Testis (tissue), 3 donors: ENCODE measurements around the gene CCHCR1. TPM values are rescaled to one million over a fixed set of nuclear protein-coding genes. Genes with fewer than 3 reads are reported as not detected.
"Not testable (repeated sequence)": the region's sequence is repeated elsewhere in the genome, so short reads cannot be mapped to it uniquely, and the experiment has no call there.

Experiments used
- DNase-seq: peaks from one replicate; pipeline ENCODE4 v3.0.0-alpha.2; 2019
- H3K27ac ChIP-seq, 2 donors: fragments of 200-600 bp; sonication (generic); one replicate each; pipeline ENCODE4 v1.5.1; 2019
- H3K27me3 ChIP-seq: fragments of 200-600 bp; sonication (generic); one replicate; pipeline ENCODE4 v1.5.1; 2019
- H3K36me3 ChIP-seq: fragments of 200-600 bp; sonication (generic); one replicate; pipeline ENCODE4 v1.5.1; 2017; ENCODE audit warnings: low read depth; ENCODE audit errors: missing control alignments
- H3K4me1 ChIP-seq: fragments of 200-600 bp; sonication (generic); one replicate; pipeline ENCODE4 v1.5.1; 2019
- H3K4me3 ChIP-seq, 2 donors: fragments of 200-600 bp; sonication (generic); one replicate each; pipeline ENCODE4 v1.5.1; 2017 to 2019
- H3K9me3 ChIP-seq: fragments of 200-600 bp; sonication (generic); one replicate; pipeline ENCODE4 v1.5.1; 2017
- POLR2A ChIP-seq: fragments of 450-650 bp; IDR thresholded peaks from one replicate; pipeline ENCODE4 v1.6.1; 2017; ENCODE audit warnings: antibody characterized with exemption, mild to moderate bottlenecking, moderate library complexity
- WGBS, 2 donors: methylation state at CpG; one replicate each; pipeline ENCODE4 v1.1.5; 2018; 5-methylcytosine and 5-hydroxymethylcytosine counted together
- intact Hi-C: fragments of 100-400 bp; cut with DNase I; formaldehyde crosslinking; loops from one replicate; pipeline ENCODE4 v1.15.1; 2023; ENCODE audit warnings: low total_unique reads
- polyA plus RNA-seq: library from polyadenylated mRNA; stranded (reverse); fragments of 350-450 nt; fragmentation: Illumina TruSeq; extraction: RNeasy Lipid Tissue Mini Kit (QIAGEN cat#74804); gene quantifications from one replicate; pipeline ENCODE4 v1.2.3, GENCODE V29; 2014; ENCODE audit warnings: low read depth, low replicate concordance; ENCODE audit not compliant: insufficient read depth
- total RNA-seq, 2 donors: library from RNA; depleted of rRNA; stranded (reverse); fragments of >200 nt; gene quantifications; one replicate each; pipeline ENCODE4 v1.2.3, GENCODE V29; 2016
- TF ChIP-seq, protein P1 (sequence below), 3 experiments: fragments of 450-650 bp in 2 of 3; fragments of 200-600 bp in 1 of 3; sonication (generic) in 1 of 3; IDR thresholded peaks; one replicate each; pipeline ENCODE4 v1.5.1; 2016 to 2019; ENCODE audit warnings: antibody characterized with exemption in 3 of 3, mild to moderate bottlenecking in 2 of 3, moderate library complexity in 1 of 3

CCHCR1 gene
- total and polyA plus RNA-seq, 3 donors from 2014 or later, result 86.4 to 174 (median 93.2) TPM

DNA sequence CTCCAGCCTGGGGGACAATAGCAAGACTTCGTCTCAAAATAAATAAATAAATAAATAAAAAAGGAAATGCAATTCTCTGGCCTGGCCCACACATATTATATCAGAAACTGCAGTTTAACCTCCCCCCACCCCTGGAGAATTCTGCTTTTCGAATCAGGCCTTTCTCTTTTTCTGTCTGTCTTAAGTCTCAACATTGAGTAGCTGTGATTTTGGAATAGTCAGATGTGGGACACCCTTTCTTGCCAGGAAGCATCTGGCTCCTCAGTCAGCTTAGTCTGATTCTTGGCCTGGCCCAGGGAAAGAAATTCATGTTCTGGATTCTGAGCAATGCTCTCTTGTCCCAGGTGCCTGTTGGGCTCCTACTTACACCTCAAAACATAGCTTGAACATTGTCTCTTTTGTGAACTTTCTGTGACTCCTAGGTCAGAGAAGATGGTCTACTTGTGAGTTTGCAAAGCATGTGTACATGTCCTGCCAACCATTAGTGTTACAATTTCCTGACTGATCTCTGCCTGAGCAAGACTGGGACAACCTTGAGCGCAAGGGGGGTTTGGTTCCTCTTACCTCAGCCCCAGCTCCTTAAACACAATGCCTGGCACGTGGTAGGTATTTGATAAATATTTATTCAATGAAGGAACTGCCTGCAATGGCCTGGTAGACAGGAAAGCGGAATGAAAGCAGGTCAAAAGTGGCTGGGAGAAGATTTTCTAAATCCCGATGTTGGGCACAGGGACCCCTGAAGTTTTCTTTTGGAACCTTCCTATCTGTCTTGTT, 36.6 kb upstream of the CCHCR1 start:
- no peak overlapping the region for H3K27ac ChIP-seq
- H3K36me3 ChIP-seq, result no peaks in the 10 kb centered on the region
- H3K9me3 ChIP-seq, result no peaks in the 10 kb centered on the region
- H3K4me1 ChIP-seq, result no peaks in the 10 kb centered on the region
- no peak overlapping the region for H3K4me3 ChIP-seq
- DNase-seq, result no peak
- TF ChIP-seq, protein P1, sequence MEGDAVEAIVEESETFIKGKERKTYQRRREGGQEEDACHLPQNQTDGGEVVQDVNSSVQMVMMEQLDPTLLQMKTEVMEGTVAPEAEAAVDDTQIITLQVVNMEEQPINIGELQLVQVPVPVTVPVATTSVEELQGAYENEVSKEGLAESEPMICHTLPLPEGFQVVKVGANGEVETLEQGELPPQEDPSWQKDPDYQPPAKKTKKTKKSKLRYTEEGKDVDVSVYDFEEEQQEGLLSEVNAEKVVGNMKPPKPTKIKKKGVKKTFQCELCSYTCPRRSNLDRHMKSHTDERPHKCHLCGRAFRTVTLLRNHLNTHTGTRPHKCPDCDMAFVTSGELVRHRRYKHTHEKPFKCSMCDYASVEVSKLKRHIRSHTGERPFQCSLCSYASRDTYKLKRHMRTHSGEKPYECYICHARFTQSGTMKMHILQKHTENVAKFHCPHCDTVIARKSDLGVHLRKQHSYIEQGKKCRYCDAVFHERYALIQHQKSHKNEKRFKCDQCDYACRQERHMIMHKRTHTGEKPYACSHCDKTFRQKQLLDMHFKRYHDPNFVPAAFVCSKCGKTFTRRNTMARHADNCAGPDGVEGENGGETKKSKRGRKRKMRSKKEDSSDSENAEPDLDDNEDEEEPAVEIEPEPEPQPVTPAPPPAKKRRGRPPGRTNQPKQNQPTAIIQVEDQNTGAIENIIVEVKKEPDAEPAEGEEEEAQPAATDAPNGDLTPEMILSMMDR (IDR thresholded peaks at IDR 0.05), result no peak
- no peak for TF ChIP-seq POLR2A
- no peaks in the 10 kb centered on the region for H3K27me3 ChIP-seq
- intact Hi-C loops, result loop anchor here (5.0 kb wide), 1 partner anchor 57 kb away; the partner anchor contains the start of gene PSORS1C2
- WGBS, 2 donors, result 66 to 74% methylated on average over 6 of the region's 6 CpGs

DNA sequence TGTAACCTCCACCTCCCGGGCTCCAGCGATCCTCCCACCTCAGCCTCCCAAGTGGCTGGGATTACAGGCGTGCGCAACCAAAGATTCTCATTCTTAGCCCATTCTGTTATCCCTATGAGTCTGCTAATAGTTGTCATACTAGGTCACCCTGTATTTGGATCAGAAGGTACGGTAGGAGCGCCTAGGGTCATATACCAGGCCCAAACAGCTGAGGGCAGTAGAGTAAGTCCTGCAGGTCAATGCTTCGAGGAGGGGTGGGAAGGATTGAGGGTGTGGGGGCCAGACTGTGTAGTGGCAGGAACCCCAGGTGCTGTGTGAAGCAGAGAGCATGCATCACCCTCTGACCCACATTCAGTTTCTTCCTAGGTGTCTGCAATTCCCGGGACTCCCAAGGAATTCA, 35.6 kb upstream of the CCHCR1 start:
- Histone ChIP-seq H3K4me1 (no peaks in the 10 kb centered on the region), H3K4me3 (no peak overlapping the region), H3K9me3 (no peaks in the 10 kb centered on the region), H3K27ac (no peak overlapping the region), H3K27me3 (no peaks in the 10 kb centered on the region), H3K36me3 (no peaks in the 10 kb centered on the region)
- no peak for DNase-seq
- TF ChIP-seq, protein P1 (IDR thresholded peaks at IDR 0.05), result no peak
- no peak for TF ChIP-seq POLR2A
- intact Hi-C loops, result loop anchor here (5.0 kb wide), 1 partner anchor 56 kb away; the partner anchor contains the start of gene PSORS1C2
- 69 to 79% methylated on average over 8 of the region's 8 CpGs for WGBS, 2 donors

DNA sequence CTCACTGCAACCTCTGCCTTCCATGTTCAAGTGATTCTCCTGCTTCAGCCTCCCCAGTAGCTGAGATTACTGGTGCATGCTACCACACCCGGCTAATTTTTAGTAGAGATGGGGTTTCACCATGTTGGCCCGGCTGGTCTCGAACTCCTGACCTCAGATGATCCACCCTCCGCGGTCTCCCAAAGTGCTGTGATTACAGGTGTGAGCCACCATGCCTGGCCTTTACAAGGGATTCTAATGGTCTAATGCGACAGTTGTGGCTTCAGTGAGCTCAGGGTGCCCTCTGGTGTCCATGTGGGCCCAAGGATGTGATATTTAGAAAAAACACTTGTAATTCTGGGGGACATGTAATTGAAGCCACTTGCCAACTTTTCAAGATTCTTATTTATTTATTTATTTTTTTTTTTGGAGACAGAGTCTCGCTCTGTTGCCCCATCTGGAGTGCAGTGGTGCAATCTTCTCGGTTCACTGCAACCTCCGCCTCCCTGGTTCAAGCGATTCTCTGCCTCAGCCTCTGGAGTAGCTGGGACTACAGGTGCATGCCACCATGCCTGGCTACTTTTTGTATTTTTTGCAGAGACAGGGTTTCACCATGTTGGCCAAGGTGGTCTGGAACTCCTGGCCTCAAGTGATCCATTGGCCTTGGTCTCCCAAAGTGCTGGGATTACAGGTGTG, 35.0 kb upstream of the CCHCR1 start:
- H3K9me3 ChIP-seq, H3K4me1 ChIP-seq, H3K27ac ChIP-seq, H3K27me3 ChIP-seq, H3K4me3 ChIP-seq, H3K36me3 ChIP-seq: not testable (repeated sequence)
- peak; percentile 80 for DNase-seq
- intact Hi-C loops, result loop anchor here (5.0 kb wide), 1 partner anchor 55 kb away; the partner anchor contains the start of gene PSORS1C2
- WGBS, 2 donors, result 68 to 69% methylated on average over 10 of the region's 10 CpGs
- TF ChIP-seq, protein P1 (IDR thresholded peaks at IDR 0.05), result peak in 2 of 3 experiments; percentile 25 to 46

DNA sequence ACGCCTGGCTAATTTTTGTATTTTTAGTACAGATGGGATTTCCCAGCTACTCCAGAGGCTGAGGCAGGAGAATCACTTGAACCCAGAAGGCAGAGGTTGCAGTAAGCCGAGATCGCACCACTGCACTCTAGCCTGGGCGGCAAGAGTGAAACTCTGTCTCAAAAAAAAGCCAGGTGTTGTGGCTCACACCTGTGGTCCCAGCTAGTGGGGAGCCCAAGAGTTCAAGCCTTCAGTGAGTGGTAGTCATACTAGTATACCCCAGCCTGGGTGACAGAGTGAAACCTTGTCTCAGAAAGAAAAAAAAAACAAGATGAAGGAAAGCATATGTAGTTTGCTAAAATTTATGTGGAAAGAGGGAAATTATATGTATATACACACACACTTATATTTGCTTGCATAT, 32.9 kb upstream of the CCHCR1 start:
- no peak for DNase-seq
- intact Hi-C loops, result loop anchor here (5.0 kb wide), 1 partner anchor 53 kb away; the partner anchor contains the start of gene PSORS1C2
- Histone ChIP-seq H3K9me3 (no peaks in the 10 kb centered on the region), H3K4me3 (no peak overlapping the region), H3K4me1 (no peaks in the 10 kb centered on the region), H3K27ac (no peak overlapping the region), H3K36me3 (no peaks in the 10 kb centered on the region), H3K27me3 (no peaks in the 10 kb centered on the region)
- TF ChIP-seq POLR2A, result no peak
- TF ChIP-seq, protein P1 (IDR thresholded peaks at IDR 0.05), result no peak
- 68 to 94% methylated on average over 4 of the region's 4 CpGs for WGBS, 2 donors

DNA sequence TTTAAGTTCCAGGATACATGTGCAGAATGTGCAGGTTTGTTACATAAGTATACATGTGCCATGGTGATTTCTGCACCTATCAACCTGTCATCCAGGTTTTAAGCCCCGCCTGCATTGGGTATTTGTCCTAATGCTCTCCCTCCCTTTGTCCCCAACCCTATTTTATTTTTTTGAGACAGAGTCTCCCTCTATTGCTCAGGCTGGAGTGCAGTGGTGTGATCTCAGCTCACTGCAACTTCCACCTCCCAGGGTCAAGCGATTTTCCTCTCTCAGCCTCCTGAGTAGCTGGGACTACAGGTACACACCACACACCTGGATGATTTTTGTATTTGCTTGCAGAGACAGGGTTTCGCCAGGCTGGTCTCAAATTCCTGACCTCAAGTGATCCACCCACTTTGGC, 31.6 kb upstream of the CCHCR1 start:
- WGBS, 2 donors, result 89 to 96% methylated on average over 3 of the region's 3 CpGs
- not testable (repeated sequence) for DNase-seq, H3K27ac ChIP-seq

More for the DNA sequence above, 31.6 kb upstream of the CCHCR1 start:
- H3K4me1 ChIP-seq, intact Hi-C loops, H3K4me3 ChIP-seq, H3K27me3 ChIP-seq, H3K36me3 ChIP-seq, H3K9me3 ChIP-seq: not testable (repeated sequence)
